Fibroblast of villous mesenchyme (primary cell): ENCODE measurements around the gene CCNC. TPM values are rescaled to one million over a fixed set of nuclear protein-coding genes. Genes with fewer than 3 reads are reported as not detected.

Source experiments
- DNase-seq: peaks from one replicate; pipeline ENCODE4 v3.0.0-alpha.2; 2010; ENCODE audit warnings: low read depth
- H3K4me3 ChIP-seq: 2 replicates; pipeline ENCODE4 v1.5.1; 2011; ENCODE audit warnings: low read depth, mild to moderate bottlenecking, low read length
- total RNA-seq: library from RNA; depleted of rRNA; stranded (reverse); fragments of >200 nt; gene quantifications from 2 replicates; pipeline ENCODE4 v1.2.3, GENCODE V29; 2012
- TF ChIP-seq, protein P1 (sequence below): IDR thresholded peaks from 2 replicates; pipeline ENCODE4 v1.5.1; 2012; ENCODE audit warnings: low read depth, mild to moderate bottlenecking, low read length; ENCODE audit not compliant: insufficient read depth

CCNC gene, protein sequence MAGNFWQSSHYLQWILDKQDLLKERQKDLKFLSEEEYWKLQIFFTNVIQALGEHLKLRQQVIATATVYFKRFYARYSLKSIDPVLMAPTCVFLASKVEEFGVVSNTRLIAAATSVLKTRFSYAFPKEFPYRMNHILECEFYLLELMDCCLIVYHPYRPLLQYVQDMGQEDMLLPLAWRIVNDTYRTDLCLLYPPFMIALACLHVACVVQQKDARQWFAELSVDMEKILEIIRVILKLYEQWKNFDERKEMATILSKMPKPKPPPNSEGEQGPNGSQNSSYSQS
- total RNA-seq, result 93.7 and 117 TPM in 2 replicates

DNA sequence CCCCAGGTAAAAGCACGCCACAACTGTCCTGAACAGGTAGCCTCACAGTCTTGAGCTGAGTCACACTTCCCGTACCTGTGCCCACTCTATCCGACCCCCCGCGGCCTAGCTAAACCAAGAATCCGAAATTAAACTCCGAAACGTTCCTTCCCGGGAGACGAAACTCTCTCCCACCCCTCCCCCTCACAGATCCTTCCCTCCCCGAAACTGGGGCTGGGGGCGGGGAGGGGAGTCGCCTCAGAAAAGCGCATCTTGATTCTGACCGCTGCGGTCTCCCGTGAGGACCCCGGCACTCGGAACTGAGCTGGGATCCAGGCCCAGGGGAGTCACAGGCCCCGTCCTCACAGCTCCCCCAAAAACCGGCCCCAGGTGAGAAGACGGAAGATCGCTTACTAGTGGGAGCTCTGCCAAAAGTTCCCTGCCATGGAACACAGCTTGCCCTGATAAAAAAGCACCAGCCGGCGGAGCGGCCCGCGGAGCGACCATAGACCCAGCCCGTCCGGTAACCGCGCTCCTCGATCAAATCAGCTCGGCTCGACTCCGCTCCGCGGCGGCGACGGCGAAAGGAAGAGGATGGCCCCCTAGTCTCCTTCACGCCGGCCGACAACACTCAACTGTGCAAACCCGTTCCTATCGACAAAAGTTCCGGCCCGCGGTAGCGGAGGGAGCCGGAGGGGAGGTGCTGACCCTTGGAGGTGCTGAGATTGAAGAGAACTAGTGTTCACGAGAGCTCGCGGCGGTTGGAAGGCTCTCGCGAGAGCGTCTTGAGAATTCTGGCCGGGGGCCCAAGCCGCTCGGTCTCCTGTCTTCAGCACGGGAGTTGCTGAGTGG, at the start of gene CCNC:
Gene CCNC, minus strand, starts transcription at position 558 of the 831 bp plus-strand sequence. Its CDS starts 133 bp downstream, at position 425.
- peak within 1 kb of the TSS; percentile 100 for H3K4me3 ChIP-seq
- TF ChIP-seq, protein P1, sequence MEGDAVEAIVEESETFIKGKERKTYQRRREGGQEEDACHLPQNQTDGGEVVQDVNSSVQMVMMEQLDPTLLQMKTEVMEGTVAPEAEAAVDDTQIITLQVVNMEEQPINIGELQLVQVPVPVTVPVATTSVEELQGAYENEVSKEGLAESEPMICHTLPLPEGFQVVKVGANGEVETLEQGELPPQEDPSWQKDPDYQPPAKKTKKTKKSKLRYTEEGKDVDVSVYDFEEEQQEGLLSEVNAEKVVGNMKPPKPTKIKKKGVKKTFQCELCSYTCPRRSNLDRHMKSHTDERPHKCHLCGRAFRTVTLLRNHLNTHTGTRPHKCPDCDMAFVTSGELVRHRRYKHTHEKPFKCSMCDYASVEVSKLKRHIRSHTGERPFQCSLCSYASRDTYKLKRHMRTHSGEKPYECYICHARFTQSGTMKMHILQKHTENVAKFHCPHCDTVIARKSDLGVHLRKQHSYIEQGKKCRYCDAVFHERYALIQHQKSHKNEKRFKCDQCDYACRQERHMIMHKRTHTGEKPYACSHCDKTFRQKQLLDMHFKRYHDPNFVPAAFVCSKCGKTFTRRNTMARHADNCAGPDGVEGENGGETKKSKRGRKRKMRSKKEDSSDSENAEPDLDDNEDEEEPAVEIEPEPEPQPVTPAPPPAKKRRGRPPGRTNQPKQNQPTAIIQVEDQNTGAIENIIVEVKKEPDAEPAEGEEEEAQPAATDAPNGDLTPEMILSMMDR, result no peak
- DNase-seq, result peak; percentile 98

DNA sequence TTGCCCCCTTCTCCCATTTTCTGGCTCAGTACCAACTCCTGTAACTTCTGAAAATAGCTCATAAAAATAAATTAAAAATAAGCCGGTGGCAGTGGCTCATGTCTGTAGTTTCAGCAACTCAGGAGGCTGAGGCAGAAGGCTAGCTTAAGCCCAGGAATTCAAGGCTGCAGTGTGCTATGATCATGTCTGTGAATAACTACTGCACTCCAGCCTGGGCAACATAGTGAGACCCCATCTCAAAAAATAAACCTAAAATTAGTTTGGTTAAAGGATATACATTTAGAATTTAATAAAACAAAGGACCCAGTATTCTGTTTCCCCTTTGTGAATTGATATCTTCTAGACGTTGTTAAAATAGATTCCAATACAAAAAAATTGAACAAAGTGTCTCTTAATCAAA, 48.7 kb upstream of the CCNC start:
- DNase-seq, result no peak
- TF ChIP-seq, protein P1, result no peak
- no peak overlapping the region for H3K4me3 ChIP-seq

DNA sequence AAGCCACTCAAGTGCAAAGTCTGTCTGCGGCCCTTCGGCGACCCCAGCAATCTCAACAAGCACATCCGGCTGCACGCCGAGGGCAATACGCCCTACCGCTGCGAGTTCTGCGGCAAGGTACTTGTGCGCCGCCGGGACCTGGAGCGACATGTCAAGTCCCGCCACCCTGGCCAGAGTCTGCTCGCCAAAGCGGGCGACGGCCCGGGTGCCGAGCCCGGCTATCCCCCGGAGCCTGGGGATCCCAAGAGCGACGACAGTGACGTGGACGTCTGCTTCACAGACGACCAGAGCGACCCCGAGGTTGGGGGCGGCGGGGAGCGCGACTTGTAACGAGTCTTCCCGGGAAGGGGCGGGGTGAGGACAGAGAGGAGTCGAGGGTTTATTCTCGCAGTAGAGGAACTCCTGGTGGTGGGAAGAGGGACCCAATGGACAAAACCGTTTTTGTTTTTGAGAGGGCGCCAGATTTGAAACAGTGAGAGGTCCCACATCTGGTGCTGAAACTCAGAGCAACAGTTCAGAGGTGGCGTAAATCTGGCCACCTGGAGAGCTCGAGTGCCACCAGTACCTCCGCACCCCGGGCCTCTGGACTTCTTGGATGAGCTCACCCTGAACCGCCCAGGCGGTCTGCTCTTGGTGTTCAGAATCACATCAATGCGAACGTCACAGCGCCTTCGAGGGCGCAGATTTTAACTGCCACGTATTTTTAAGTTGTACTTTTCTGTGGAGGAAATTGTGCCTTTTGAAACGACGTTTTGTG, 46.1 kb upstream of the CCNC start:
- TF ChIP-seq, protein P1, result no peak
- H3K4me3 ChIP-seq, result peak overlapping the region; percentile 30
- DNase-seq, result no peak

DNA sequence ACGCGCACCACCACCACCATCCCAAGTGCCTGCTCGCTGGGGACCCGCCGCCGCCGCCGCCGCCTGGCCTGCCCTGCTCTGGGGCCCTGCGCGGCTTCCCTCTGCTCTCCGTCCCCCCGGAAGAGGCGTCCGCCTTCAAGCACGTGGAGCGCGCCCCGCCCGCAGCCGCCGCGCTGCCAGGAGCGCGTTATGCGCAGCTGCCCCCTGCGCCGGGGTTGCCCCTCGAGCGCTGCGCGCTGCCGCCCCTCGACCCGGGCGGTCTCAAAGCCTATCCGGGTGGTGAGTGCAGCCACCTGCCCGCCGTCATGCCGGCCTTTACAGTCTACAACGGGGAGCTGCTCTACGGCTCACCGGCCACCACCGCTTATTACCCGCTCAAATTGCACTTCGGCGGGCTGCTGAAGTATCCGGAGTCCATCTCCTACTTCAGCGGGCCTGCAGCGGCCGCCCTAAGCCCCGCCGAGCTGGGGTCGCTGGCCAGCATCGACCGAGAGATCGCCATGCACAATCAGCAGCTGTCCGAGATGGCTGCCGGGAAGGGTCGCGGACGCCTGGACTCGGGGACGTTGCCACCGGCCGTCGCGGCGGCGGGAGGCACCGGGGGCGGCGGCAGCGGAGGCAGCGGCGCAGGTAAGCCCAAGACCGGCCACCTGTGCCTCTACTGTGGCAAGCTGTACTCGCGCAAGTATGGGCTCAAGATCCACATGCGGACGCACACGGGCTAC, 45.4 kb upstream of the CCNC start:
- H3K4me3 ChIP-seq, result peak overlapping the region; percentile 42
- DNase-seq, result peak; percentile 14
- TF ChIP-seq, protein P1, result no peak

DNA sequence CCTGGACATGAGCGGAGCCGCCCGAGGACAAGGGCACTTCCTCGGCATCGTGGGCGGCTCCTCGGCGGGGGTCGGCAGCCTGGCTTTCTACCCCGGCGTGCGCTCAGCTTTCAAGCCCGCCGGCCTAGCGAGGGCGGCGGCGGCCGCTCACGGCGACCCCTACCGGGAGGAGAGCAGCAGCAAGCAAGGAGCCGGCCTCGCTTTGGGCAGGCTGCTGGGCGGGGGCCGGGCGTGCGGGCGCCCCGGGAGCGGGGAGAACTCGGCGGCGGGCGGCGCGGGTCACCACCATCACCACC, 44.9 kb upstream of the CCNC start:
- peak overlapping the region; percentile 42 for H3K4me3 ChIP-seq
- TF ChIP-seq, protein P1, result peak; percentile 45
- peak; percentile 38 for DNase-seq
